Cardiac fibroblast (primary cell): ENCODE measurements around the gene BBIP1.

ENCODE experiments used
- DNase-seq, 2 donors: peaks; one replicate each; pipeline versions ENCODE4 v3.0.0 to v3.0.0-alpha.2; 2010; ENCODE audit warnings: low read depth in 2 of 2
- H3K4me3 ChIP-seq, 2 donors: replicated peaks in 1 of 2; 1 replicate in 1 of 2; 2 replicates in 1 of 2; pipeline ENCODE4 v1.5.1; 2011; ENCODE audit warnings: low read depth in 2 of 2, low read length in 2 of 2, mild to moderate bottlenecking in 2 of 2, moderate library complexity in 1 of 2
- TF ChIP-seq, protein P1 (sequence below): IDR thresholded peaks from one replicate; pipeline ENCODE4 v1.5.1; 2011; ENCODE audit warnings: low read depth, mild to moderate bottlenecking, low read length, inconsistent platforms

BBIP1 gene

DNA sequence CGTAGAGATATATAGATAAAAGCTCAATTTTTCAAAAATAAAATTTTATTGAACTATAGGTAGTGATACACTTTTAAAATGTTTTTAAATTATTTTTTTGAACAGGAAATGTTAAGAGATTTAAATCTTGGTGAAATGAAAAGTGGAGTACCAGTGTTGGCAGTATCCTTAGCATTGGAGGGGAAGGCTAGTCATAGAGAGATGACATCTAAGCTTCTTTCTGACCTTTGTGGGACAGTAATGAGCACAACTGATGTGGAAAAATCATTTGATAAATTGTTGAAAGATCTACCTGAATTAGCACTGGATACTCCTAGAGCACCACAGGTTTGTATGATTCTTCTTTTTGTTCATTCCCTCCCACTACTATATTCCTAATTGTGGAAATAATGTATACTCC lies 31.4 kb downstream of the BBIP1 start:
- TF ChIP-seq, protein P1, sequence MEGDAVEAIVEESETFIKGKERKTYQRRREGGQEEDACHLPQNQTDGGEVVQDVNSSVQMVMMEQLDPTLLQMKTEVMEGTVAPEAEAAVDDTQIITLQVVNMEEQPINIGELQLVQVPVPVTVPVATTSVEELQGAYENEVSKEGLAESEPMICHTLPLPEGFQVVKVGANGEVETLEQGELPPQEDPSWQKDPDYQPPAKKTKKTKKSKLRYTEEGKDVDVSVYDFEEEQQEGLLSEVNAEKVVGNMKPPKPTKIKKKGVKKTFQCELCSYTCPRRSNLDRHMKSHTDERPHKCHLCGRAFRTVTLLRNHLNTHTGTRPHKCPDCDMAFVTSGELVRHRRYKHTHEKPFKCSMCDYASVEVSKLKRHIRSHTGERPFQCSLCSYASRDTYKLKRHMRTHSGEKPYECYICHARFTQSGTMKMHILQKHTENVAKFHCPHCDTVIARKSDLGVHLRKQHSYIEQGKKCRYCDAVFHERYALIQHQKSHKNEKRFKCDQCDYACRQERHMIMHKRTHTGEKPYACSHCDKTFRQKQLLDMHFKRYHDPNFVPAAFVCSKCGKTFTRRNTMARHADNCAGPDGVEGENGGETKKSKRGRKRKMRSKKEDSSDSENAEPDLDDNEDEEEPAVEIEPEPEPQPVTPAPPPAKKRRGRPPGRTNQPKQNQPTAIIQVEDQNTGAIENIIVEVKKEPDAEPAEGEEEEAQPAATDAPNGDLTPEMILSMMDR: no peak

DNA sequence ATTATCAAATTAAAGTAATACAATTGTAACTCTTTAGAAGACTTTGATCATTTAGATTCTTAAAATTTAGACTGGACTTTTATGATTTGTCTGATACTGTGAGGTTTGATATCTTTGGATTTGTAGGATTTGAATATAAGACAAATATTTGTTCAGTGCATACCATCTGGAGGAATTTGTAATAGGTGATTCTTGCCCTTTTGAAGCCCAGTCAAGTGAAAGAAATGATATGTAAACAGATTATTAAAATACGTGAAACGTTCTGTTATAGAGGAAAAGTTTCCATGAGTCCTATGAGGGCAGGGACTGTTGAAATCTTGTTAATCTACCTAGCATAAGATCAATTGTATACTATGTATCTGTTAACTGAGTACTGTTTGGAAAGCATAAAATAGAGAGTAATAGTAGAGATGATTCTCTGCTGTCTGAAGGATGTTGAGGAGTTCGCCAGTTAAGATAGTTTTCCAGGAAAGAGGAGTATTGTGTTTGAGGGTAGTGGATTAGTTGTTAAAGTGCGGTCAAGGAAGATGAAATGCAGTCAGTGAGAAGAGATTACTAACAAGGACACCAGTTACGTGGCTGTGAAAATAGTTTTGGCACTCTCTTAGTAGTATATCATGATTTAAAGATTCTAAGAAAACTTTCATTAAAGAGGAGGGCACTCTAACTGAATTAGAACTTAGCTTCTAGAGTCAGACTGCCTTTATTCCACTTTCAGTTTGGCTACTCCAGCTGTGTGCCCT lies 32.9 kb downstream of the BBIP1 start:
- no peak overlapping the region for H3K4me3 ChIP-seq
- TF ChIP-seq, protein P1: no peak
- no peak for DNase-seq

More for the DNA sequence above, 31.4 kb downstream of the BBIP1 start:
- no peak overlapping the region for H3K4me3 ChIP-seq
- no peak for DNase-seq

DNA sequence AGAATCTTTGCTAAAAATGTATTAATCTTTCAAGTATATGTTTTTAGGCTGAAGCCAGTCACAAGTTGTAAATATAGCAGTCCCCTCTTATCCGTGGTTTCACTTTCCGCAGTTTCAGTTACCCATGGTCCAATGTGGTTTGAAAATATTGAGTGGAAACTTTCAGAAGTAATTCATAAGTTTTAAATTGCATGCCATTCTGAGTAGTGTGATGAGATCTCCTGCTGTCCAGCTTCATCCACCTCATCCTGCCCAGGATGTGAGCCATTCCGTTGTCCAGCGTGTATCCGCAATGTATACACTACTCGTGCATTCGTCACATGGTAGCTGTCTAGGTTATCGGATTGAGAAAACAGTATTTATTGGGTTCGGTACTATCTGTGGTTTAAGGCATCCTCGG lies 35.1 kb downstream of the BBIP1 start:
- no peak overlapping the region for H3K4me3 ChIP-seq
- no peak for DNase-seq

DNA sequence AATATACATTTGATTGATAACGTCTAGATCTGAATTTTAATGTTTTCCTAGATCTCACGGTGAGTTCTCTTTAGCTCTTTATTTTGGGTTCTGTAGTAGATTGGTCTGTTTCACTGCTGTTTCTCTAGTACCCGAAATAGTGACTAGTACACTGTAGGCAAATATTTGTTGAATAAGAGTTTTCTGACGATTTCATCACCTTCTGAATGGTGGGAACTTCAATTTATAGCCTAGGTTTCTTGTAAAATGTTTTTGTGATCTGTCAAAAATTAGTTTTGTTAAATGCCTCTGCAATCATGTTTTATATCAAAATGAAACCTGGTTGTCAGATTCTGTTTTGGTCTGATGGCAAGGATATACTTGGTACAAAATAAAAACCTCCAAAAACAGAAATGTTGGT lies 37.1 kb downstream of the BBIP1 start:
- no peak overlapping the region for H3K4me3 ChIP-seq
- DNase-seq: no peak
- TF ChIP-seq, protein P1: no peak

More for the DNA sequence above, 35.1 kb downstream of the BBIP1 start:
- TF ChIP-seq, protein P1: no peak

DNA sequence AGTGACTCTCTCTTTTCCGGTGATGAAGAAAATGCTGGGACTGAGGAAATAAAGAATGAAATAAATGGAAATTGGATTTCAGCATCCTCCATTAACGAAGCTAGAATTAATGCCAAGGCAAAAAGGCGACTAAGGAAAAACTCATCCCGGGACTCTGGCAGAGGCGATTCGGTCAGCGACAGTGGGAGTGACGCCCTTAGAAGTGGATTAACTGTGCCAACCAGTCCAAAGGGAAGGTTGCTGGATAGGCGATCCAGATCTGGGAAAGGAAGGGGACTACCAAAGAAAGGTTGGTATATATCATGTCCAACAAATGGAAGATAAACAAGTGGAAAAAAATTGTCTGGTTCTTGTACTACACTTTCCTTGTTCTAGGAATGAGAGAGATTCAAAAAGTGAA lies 37.7 kb downstream of the BBIP1 start:
- DNase-seq: no peak
- TF ChIP-seq, protein P1: no peak
- no peak overlapping the region for H3K4me3 ChIP-seq

DNA sequence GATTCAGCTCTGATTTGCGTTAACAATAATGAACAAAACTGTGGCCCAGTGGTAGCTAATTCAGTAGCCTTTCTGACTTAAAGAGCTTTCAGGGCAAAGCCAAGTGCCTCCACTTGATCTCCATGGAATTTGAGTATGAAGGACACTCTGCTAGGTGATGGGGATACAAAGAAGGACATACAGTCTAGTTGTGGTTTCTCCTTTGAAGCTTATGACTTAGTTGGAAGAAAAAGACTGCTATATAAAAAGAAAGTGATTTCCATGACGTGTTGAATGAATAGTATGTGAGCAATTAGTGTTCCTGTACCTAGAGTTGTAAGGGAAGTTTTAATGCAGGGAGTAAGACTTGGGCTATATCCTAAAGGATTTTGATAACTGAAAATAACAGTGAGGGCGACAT lies 39.0 kb downstream of the BBIP1 start:
- H3K4me3 ChIP-seq: no peak overlapping the region
- TF ChIP-seq, protein P1: no peak
- no peak for DNase-seq

DNA sequence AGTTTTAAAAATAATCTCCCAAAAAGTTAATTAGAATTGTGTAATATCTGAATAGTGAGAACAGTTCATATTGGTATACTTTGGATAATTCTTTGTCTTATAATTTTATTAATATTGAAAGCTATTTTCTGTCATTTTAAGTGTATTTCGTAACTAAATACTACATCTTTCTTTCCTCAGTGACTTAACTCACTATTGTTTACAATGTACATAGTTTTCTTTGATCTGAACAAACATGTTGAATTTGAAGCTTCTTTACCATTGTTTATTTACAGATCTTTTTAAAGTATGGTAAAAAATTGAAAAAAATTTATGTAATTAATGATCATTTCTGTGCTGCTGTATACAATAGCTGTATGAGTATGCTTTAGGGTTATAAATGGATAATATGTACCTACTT lies 42.2 kb downstream of the BBIP1 start:
- DNase-seq: no peak
- TF ChIP-seq, protein P1: no peak
- no peak overlapping the region for H3K4me3 ChIP-seq
